Measurements from ENCODE around the gene TMPRSS3.
"Not testable (repeated sequence)": the region's sequence is repeated elsewhere in the genome, so short reads cannot be mapped to it uniquely, and the experiment has no call there.

Gene TMPRSS3

DNA sequence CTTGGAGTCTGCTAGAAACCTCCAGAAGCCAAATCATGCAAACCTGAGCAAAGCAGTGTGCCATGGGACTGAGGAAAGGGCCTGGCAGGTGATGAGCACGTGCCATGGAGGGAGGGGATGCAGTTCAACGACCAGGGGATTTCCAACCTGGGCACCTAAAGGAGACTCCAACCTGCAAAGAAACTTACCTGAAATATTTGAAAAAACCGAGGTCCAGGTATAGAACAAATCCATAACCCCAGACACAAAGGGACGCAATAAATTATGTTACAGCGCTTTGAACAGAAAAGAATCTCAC, 16.7 kb upstream of the TMPRSS3 start:
- H3K27ac ChIP-seq = no peak overlapping the region
- H3K9me3 ChIP-seq (ENCODE audit: control insufficient read depth, low read length) = no peaks in the 10 kb centered on the region
- H3K4me2 ChIP-seq (ENCODE audit: low read length) = no peak overlapping the region
- TF ChIP-seq, protein P1, sequence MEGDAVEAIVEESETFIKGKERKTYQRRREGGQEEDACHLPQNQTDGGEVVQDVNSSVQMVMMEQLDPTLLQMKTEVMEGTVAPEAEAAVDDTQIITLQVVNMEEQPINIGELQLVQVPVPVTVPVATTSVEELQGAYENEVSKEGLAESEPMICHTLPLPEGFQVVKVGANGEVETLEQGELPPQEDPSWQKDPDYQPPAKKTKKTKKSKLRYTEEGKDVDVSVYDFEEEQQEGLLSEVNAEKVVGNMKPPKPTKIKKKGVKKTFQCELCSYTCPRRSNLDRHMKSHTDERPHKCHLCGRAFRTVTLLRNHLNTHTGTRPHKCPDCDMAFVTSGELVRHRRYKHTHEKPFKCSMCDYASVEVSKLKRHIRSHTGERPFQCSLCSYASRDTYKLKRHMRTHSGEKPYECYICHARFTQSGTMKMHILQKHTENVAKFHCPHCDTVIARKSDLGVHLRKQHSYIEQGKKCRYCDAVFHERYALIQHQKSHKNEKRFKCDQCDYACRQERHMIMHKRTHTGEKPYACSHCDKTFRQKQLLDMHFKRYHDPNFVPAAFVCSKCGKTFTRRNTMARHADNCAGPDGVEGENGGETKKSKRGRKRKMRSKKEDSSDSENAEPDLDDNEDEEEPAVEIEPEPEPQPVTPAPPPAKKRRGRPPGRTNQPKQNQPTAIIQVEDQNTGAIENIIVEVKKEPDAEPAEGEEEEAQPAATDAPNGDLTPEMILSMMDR (IDR thresholded peaks at IDR 0.05) = no peak
- no peaks in the 10 kb centered on the region for H3K36me3 ChIP-seq (ENCODE audit: control insufficient read depth, insufficient read depth, low read length)
- no peaks in the 10 kb centered on the region for H3K79me2 ChIP-seq
- no peak overlapping the region for H3K4me3 ChIP-seq (ENCODE audit: low read depth, low read length)
- H3K4me1 ChIP-seq = no peaks in the 10 kb centered on the region
- no peak overlapping the region for H3K9ac ChIP-seq
- no peaks in the 10 kb centered on the region for H3K27me3 ChIP-seq (ENCODE audit: control insufficient read depth, insufficient read depth, low read length)
- H2AFZ ChIP-seq = no peak overlapping the region

DNA sequence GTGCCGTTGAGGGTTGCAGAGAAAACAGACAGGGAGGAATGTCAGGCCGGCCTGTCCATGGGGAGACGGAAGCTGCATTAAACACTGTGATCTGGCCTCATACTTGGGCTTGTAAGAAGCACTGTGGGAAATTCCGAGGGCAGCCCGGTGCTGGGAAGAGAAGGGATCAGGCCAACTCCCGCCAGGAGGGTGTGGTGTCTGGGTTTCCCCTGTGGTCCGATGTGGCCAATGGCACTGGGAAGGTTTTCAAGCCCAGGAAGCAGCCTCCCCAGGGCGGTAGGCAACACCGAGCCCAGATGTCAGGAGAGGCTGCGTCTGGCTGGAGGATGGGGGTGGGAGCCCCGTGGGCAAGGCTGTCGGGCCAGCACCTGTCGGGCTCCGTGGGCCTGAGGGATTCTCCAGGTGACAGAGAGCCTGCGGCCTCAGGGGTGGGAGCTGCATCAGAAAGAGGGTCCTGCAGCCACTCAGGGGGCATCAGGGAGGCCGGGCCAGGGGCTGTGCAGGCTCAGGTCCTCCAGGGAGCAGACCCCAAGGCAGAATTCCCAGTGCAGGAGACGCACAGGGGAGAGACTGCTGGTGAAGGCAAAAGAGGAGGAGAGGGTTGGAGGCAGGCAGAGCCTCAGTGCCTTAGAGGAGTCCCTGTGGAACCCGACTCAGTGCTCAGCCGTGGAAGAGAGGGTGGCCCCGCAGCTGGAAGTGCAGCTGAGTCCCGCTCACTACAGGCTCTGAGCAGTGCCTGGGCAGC, 16.2 kb upstream of the TMPRSS3 start:
- H3K27ac ChIP-seq = no peak overlapping the region
- no peak overlapping the region for H2AFZ ChIP-seq
- no peaks in the 10 kb centered on the region for H3K27me3 ChIP-seq (ENCODE audit: control insufficient read depth, insufficient read depth, low read length)
- H3K4me3 ChIP-seq (ENCODE audit: low read depth, low read length) = no peak overlapping the region
- H3K4me2 ChIP-seq (ENCODE audit: low read length) = no peak overlapping the region
- TF ChIP-seq, protein P1 (IDR thresholded peaks at IDR 0.05) = no peak
- H3K9me3 ChIP-seq (ENCODE audit: control insufficient read depth, low read length) = no peaks in the 10 kb centered on the region
- H3K36me3 ChIP-seq (ENCODE audit: control insufficient read depth, insufficient read depth, low read length) = no peaks in the 10 kb centered on the region
- no peaks in the 10 kb centered on the region for H3K79me2 ChIP-seq
- H3K4me1 ChIP-seq = no peaks in the 10 kb centered on the region
- no peak overlapping the region for H3K9ac ChIP-seq

DNA sequence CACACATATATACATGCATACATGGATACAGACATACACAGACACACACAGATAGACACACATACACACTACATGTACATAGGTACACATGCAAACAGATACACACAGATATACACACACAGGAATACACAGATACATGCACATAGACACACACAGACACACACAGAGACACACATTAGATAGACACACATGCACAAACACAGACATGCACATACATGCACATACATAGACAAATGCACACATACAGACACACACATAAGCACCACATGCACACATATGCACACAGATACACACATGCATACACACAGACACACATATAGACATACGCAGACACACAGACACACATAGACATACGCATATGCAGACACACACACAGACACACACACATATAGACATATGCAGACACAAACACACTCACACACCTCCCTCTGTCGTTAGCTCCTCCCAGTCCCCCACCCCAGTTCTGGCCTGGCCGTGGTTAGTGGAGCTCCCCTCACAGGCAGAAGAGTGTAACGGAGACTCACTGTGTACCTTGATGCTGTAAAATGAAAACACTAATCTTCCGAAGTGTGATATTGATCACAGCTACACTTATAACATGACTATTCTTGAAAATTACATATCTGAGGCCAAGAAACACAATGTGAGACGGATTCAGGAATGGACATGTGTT, 15.5 kb upstream of the TMPRSS3 start:
- no peak overlapping the region for H3K27ac ChIP-seq
- no peak overlapping the region for H2AFZ ChIP-seq
- H3K9me3 ChIP-seq (ENCODE audit: control insufficient read depth, low read length) = no peaks in the 10 kb centered on the region
- no peaks in the 10 kb centered on the region for H3K4me1 ChIP-seq
- no peaks in the 10 kb centered on the region for H3K36me3 ChIP-seq (ENCODE audit: control insufficient read depth, insufficient read depth, low read length)
- H3K9ac ChIP-seq = no peak overlapping the region
- no peaks in the 10 kb centered on the region for H3K79me2 ChIP-seq
- no peaks in the 10 kb centered on the region for H3K27me3 ChIP-seq (ENCODE audit: control insufficient read depth, insufficient read depth, low read length)
- H3K4me2 ChIP-seq (ENCODE audit: low read length) = no peak overlapping the region
- H3K4me3 ChIP-seq (ENCODE audit: low read depth, low read length) = no peak overlapping the region
- TF ChIP-seq, protein P1 (IDR thresholded peaks at IDR 0.05) = no peak

DNA sequence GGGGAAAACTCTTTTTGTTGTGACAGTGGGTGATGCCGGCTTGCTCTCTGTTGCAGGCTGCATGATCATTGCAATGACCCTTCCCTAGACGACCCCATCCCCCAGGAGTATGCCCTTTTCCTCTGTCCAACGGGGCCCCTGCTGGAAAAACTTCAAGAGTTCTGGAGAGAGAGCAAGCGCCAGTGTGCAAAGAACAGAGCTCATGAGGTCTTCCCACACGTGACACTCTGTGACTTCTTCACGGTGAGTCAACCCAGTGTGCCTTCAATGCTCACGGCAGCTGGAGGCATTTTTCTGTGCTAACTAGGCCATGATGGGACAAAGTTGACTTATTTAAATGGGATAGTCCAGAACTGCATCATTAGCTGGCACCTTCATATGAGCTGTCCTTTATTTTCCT, 13.5 kb upstream of the TMPRSS3 start:
- Histone ChIP-seq H3K9me3 (ENCODE audit: control insufficient read depth, low read length) (no peaks in the 10 kb centered on the region), H3K4me3 (ENCODE audit: low read depth, low read length) (no peak overlapping the region), H3K79me2 (no peaks in the 10 kb centered on the region), H3K27me3 (ENCODE audit: control insufficient read depth, insufficient read depth, low read length) (no peaks in the 10 kb centered on the region), H2AFZ (no peak overlapping the region), H3K4me1 (no peaks in the 10 kb centered on the region), H3K4me2 (ENCODE audit: low read length) (no peak overlapping the region), H3K36me3 (ENCODE audit: control insufficient read depth, insufficient read depth, low read length) (no peaks in the 10 kb centered on the region), H3K9ac (no peak overlapping the region), H3K27ac (no peak overlapping the region)
- TF ChIP-seq, protein P1 (IDR thresholded peaks at IDR 0.05) = no peak

DNA sequence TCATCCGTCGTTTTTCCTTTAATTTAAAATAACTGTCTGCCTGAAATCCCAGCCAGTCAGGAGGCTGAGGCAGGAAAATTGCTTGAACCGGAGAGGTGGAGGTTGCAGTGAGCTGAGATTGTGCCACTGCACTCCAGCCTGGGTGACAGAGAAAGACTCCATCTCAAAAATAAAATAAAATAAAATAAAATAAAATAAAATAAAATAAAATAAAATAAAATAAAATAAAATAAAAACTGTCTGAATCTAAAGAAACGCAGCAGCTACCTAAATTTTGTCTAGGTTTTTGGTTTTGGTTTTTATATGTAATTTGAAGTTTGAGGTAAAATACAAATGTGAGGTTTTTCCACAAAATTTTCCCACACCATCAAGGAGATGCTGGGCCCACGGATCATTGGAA, 12.9 kb upstream of the TMPRSS3 start:
- not testable (repeated sequence) for H3K4me1 ChIP-seq; H3K9me3 ChIP-seq (ENCODE audit: control insufficient read depth, low read length); H2AFZ ChIP-seq; H3K9ac ChIP-seq; H3K4me3 ChIP-seq (ENCODE audit: low read depth, low read length); H3K27me3 ChIP-seq (ENCODE audit: control insufficient read depth, insufficient read depth, low read length); H3K4me2 ChIP-seq (ENCODE audit: low read length); H3K36me3 ChIP-seq (ENCODE audit: control insufficient read depth, insufficient read depth, low read length); H3K27ac ChIP-seq; H3K79me2 ChIP-seq

Data from parathyroid adenoma (tissue), 2 donors.